NCI-H2196 treated with DMSO at 0.1 percent for 48 hours (cell line): ENCODE results near the gene PGGHG.

Experiments used
- DNase-seq: peaks from one replicate; lab custom pipeline; 2025; ENCODE audit not compliant: unreplicated experiment; lab: John Stamatoyannopoulos, UW

PGGHG gene

GRCh38 chr11:344836-345578 lies 56.1 kb downstream of the PGGHG start:
- DNase-seq = no peak
